Measurements from ENCODE around the gene ENG.
A peak's percentile ranks its signal among the peaks of the same experiment; 100 is the strongest.

ENG gene

DNA sequence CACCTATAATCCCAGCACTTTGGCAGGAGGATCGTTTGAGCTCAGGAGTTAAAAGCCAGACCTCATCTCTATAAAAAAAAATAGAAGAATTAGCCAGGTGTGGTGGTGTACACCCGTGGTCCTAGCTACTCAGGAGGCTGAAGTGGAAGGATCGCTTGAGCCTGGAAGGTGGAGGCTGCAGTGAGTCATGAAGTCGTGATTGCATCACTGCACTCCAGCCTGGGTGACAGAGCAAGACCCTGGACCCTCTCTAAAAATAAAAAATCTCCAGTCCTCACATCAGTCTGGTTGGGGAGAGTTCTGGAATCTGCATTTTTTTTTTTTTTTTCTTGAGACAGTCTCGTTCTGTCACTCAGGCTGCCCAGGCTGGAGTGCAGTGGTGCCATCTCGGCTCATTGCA, 42.4 kb downstream of the ENG start:
- DNase-seq, result no peak

DNA sequence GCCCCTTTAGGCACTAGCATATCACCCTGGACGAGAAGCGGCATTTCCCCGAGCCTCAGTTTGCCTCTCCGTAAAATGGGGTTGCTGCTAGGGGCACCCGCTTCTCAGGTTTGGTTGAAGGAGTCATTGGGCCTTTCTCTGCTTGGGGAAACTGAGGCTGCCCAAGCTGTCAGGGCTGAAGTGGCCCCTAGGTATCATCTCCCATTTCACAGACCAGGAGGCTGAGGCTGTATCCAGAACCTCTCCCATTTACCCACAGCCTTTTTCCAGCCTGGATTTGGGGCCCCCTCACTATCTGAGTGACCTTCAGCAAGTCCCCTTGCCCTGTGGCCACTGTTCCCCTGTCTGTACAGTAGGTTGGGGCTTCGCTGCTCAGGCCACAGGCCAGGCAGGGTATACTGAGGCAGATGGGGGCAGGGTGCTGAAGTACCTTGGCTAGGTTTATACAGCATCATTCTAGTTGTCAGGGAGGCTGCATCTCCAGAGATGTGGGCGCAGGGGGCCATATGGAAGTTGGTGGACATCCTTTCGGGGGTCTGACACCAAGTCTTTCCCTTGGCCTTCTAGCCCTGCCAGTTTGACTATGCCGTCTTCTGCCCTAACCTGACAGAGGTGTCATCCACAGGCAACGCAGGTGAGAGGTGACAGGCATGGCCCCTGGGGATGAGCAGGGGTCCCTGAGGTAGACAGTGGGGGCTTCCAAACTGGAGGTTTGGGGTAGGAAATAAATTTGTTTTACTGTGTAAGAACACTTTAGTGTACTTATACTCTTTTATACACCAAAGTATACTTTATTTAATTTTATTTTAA, 43.9 kb downstream of the ENG start:
- DNase-seq, result no peak

DNA sequence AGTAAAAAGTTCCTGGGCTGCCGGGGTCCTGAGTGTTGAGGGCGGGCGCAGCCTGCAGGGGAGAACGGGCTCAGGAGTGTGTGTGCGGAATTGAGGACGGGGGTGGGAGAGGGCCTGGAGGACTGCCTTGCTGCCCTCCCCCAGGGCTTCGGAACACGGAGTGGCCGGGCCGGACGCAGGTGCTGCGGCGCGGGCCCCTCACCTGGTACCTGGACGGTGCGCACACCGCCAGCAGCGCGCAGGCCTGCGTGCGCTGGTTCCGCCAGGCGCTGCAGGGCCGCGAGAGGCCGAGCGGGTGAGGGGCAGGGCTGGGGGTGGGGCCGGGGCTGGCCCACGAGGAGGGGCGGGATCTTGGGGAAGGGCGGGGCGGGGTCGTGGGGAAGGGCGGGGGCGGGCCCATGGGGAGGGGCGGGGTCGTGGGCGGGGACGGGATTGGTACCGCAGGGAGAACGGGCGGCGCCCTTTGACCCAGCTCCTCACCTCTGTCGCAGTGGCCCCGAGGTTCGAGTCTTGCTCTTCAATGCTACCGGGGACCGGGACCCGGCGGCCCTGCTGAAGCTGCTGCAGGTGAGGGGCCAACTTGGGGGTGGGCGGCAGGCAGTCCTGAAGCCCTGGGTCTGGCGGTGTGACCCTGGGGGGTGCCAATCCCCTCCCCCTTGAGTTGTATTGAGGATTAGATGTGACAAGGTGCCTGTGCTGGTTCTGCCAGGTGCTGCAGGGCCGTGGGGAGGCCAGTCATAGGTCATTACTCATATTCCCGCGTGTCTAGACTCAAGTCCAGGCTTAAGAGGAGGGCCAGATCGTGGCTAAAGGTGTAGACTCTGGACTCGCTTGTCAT, 44.7 kb downstream of the ENG start:
- no peak for DNase-seq

DNA sequence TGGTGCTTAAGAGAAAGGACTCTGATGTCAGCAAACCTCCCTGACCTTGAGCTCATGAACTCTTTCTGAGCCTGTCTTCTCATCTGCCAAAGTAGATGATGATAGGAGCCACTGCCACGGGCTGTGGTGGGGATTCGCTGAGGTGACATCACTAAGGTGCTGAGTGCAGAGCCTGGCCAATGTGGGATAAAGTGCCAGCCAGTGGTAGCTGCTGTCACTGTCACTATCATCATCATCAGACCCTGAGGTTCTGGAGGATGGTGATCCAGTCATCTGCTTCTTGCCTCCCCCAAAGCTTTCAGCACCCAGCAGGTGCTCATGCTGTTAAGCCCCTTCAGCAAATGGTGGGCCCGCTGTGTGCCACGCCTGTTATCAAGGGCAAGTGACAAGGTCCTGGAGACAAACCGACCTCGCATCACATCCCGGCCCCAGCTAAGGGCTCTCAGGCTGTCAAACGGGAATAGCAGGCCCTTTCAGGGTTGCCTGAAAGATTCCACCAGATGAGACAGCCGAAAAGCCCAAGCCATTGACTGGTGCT, 45.4 kb downstream of the ENG start:
- DNase-seq, result no peak

DNA sequence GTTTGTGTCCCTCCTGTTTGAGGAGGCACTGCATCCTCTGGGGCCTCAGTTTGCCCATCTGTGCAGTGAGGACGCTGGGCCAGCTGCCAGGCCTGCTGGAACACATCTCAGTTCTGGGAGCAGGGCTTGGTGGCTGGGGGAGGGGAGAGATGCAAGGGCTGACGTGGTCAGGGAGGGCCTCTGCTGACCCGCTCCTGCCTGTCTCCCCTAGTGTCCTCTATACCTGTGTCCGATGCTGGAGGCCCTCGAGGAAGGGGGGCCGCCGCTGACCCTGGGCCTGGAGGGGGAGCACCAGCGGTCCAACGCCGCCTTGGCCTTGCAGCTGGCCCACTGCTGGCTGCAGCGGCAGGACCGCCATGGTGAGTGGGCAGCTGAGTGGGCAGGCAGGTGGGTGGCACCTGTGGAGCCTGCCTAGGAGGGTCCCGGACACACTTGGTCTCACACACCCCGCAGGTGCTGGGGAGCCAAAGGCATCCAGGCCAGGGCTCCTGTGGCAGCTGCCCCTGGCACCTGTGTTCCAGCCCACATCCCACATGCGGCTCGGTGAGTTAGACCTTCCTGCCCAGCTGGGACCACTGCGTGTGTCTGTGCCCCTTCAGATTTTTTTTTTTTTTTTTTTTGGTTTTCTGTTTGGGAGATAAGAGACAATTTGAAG, 46.0 kb downstream of the ENG start:
- DNase-seq, result no peak

GRCh38 chr9:127806871-127807270, 47.6 kb downstream of the ENG start:
- no peak for DNase-seq

DNA sequence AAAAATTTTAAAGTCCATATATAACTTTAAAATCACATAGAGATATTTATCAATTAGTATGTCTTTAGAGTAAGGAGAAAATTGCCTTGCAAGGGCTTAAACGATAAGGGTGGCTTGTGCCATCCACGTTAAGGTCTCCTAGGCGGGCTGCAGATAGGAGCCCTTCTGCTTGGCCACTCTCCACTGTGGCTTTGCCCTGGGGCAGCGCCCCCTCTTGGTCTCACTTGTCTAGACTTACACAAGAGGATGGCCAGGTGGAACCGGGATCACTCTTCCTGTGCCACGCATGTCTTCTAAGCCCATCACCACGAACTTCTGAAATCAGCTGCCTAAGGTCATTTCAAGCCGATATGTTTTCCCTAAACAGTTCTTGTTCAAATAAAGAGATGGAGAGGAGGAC, 48.8 kb downstream of the ENG start:
- no peak for DNase-seq

- DNase-seq, result no peak
Observed at GRCh38 chr9:127803507-127804352, 50.7 kb downstream of the ENG start.

- peak; percentile 77 for DNase-seq
Observed at GRCh38 chr9:127802576-127803443, 51.6 kb downstream of the ENG start, which contains the start of gene FPGS. TSS of gene FPGS (plus strand) at chr9:127802882. CDS start at chr9:127802925, 43 bp downstream.

- no peak for DNase-seq
Observed at GRCh38 chr9:127801955-127802575, 52.4 kb downstream of the ENG start.

GRCh38 chr9:127796852-127797370, 57.5 kb downstream of the ENG start:
- DNase-seq, result no peak

DNA sequence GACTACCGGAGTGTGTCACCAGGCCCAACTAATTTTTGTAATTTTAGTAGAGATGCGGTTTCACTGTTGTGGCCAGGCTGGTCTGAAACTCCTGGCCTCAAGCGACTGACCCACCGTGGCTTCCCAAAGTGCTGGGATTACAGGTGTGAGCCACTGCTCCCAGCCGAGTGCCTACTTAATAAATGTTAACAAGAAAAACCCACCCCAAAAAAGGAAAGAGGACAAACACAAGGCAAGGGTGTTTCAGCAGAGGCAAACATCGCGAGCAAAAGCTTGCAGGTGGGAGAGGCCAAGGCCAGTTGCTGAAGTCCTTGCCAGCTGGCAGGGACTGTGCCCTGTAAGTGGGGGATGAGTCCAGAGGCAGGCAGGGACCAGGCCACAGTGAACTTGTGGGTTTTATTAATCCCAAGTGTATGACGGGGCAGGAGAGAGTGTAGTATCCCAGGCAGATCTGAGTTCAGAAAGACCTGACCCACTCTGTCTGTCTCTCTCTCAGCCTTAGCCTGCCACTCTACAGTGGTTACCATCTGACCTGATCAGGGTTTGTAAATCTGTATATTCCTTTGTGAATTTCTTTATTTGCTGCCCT, 58.1 kb downstream of the ENG start:
- no peak for DNase-seq

- DNase-seq, result no peak
Observed at GRCh38 chr9:127794001-127794791, 60.3 kb downstream of the ENG start.

- no peak for DNase-seq
Observed at GRCh38 chr9:127793093-127793708, 61.3 kb downstream of the ENG start.

DNA sequence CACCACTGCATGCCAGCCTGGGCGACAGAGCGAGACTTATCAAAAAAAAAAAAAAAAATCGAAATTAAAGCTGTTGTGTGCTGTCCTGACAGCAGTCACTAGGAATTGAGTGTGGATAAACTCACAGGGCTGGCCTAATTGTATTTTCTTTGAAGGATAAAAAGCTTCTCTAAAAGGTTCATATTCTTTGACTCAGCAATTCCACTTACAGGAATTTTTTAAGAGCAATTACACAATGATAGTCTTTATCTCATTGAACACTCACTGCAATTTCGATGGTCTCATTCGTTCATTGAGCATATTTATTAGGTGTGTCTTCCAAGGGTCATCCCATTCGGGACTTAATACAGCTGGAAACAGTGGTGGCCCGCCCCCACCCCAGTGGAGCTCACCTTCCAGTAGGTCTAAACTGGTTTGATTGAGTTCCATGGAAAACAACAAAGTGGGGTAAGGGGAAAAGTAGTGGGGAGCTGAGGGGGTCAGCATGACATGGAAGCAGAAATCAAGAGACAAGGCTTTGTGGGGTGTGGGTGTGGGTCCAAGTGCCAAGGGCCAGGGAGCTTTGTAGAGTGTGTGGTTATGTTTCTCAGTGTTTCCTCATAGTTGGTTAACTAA, 61.9 kb downstream of the ENG start:
- DNase-seq, result no peak

GRCh38 chr9:127791085-127791484, 63.4 kb downstream of the ENG start:
- no peak for DNase-seq

DNA sequence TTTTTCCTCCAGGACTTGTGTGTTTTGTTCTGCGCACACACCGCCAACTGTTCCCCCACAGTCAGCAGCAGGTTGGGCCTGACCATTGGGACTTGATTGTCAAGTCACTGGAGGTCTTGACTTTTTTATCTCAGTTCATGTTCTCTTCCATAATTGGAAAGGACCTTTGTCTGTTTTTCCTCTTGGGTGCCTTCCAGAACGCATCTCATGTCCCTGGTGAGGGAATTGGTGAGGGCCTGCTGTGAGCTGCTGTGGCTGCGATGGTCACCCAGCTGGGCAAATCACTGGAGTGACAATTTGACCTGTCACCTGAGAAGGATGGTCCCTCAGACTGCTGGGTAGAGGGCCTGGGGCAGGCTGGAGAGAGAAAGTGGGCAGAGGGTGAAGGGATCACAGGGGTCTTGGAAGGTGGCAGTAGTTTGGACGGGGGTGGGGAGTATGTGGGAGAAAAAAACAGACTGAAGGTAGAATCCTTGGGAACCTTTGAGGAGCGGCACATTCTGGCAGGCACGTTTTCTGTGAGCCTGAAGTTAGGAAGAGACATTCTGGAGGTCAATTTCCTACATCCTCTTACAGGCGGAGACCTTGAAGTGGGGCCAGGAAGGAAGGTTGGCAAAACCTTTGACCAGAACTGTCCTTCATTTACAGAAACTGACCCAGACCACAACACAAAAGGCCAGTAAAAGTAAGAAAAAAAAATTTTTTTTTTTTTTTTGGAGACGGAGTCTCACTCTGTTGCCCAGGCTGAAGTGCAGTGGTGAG, 64.2 kb downstream of the ENG start:
- DNase-seq, result no peak

DNA sequence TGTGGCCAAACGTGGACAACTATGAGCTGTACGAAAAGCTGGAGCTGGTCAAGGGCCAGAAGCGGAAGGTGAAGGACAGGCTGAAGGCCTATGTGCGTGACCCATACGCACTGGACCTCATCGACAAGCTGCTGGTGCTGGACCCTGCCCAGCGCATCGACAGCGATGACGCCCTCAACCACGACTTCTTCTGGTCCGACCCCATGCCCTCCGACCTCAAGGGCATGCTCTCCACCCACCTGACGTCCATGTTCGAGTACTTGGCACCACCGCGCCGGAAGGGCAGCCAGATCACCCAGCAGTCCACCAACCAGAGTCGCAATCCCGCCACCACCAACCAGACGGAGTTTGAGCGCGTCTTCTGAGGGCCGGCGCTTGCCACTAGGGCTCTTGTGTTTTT, 65.3 kb downstream of the ENG start:
- DNase-seq, result no peak
